ENCODE results near the gene MEGF8. TPM values are rescaled to one million over a fixed set of nuclear protein-coding genes. Genes with fewer than 3 reads are reported as not detected.

MEGF8 gene
- polyA plus RNA-seq, 1 donor from 2014 or later = 21.5 TPM

- H3F3A ChIP-seq (ENCODE audit: insufficient read depth, low read length, poor library complexity, severe bottlenecking) = no peaks in the 10 kb centered on the region
- H3K36me3 ChIP-seq (ENCODE audit: insufficient read depth, low read length) = no peaks in the 10 kb centered on the region
- H3K9me2 ChIP-seq (ENCODE audit: insufficient read depth, low read length) = no peaks in the 10 kb centered on the region
- H3K27ac ChIP-seq (ENCODE audit: low read length) = peak overlapping the region; percentile 97
- H3K4me2 ChIP-seq (ENCODE audit: low read length) = no peak overlapping the region
- H3K9ac ChIP-seq (ENCODE audit: low read length) = no peak overlapping the region
- H3K27me3 ChIP-seq (ENCODE audit: insufficient read depth, low read depth, low read length) = no peaks in the 10 kb centered on the region
- TF ChIP-seq CTCF (IDR thresholded peaks at IDR 0.05; ENCODE audit: poor library complexity, severe bottlenecking) = no peak
- no peak for TF ChIP-seq MXI1 (conservative IDR thresholded peaks at IDR 0.05; ENCODE audit: poor library complexity, severe bottlenecking)
- TF ChIP-seq, protein P1, sequence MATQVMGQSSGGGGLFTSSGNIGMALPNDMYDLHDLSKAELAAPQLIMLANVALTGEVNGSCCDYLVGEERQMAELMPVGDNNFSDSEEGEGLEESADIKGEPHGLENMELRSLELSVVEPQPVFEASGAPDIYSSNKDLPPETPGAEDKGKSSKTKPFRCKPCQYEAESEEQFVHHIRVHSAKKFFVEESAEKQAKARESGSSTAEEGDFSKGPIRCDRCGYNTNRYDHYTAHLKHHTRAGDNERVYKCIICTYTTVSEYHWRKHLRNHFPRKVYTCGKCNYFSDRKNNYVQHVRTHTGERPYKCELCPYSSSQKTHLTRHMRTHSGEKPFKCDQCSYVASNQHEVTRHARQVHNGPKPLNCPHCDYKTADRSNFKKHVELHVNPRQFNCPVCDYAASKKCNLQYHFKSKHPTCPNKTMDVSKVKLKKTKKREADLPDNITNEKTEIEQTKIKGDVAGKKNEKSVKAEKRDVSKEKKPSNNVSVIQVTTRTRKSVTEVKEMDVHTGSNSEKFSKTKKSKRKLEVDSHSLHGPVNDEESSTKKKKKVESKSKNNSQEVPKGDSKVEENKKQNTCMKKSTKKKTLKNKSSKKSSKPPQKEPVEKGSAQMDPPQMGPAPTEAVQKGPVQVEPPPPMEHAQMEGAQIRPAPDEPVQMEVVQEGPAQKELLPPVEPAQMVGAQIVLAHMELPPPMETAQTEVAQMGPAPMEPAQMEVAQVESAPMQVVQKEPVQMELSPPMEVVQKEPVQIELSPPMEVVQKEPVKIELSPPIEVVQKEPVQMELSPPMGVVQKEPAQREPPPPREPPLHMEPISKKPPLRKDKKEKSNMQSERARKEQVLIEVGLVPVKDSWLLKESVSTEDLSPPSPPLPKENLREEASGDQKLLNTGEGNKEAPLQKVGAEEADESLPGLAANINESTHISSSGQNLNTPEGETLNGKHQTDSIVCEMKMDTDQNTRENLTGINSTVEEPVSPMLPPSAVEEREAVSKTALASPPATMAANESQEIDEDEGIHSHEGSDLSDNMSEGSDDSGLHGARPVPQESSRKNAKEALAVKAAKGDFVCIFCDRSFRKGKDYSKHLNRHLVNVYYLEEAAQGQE (IDR thresholded peaks at IDR 0.05; ENCODE audit: borderline replicate concordance) = no peak
- TF ChIP-seq TAF1 (IDR thresholded peaks at IDR 0.05; ENCODE audit: low read depth) = no peak
- TF ChIP-seq EZH2 (IDR thresholded peaks at IDR 0.05; ENCODE audit: borderline replicate concordance, insufficient read depth, low read length, poor library complexity, severe bottlenecking) = no peak
- TF ChIP-seq EP300 (conservative IDR thresholded peaks at IDR 0.05; ENCODE audit: poor library complexity, severe bottlenecking) = no peak
- no peak for TF ChIP-seq POLR2AphosphoS5 (IDR thresholded peaks at IDR 0.05)
- no peak for TF ChIP-seq SMC3 (conservative IDR thresholded peaks at IDR 0.05; ENCODE audit: poor library complexity)
- no peak for TF ChIP-seq RAD21 (conservative IDR thresholded peaks at IDR 0.05)
- H3K4me3 ChIP-seq (ENCODE audit: low read length) = no peak overlapping the region
- no peaks in the 10 kb centered on the region for H3K79me2 ChIP-seq (replicated peaks; ENCODE audit: insufficient read depth, low read length)
- no peaks in the 10 kb centered on the region for H4K20me1 ChIP-seq (ENCODE audit: insufficient read depth)
- no peaks in the 10 kb centered on the region for H3K9me3 ChIP-seq (ENCODE audit: low read length)
- no peak overlapping the region for H2AFZ ChIP-seq (ENCODE audit: low read depth, low read length)
Observed at GRCh38 chr19:42350417-42350816, 25.0 kb downstream of the MEGF8 start.

DNA sequence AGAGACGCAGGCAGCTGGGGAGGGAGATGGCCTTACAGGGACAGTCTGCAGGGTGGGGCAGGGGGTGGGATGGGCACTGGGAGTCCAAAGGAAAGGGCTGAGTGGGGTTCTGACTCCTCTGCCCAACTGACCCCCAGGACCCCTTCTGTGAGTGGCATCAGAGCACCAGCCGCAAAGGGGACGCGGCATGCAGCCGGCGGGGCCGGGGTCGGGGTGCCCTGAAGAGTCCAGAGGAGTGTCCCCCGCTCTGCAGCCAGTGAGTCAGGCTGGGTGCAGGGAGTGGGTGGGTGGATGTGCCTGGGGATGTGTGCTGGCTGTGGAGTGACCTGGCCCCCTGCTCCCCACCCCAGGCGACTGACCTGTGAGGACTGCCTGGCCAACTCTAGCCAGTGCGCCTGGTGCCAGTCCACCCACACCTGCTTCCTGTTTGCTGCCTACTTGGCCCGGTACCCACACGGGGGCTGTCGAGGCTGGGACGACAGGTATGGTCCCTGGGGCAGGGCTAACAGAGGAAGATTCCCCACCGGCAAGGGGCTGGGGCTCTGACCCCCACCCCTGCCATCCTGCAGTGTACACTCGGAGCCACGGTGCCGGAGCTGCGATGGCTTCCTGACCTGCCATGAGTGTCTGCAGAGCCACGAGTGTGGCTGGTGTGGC lies 25.8 kb downstream of the MEGF8 start:
- H3K9ac ChIP-seq (ENCODE audit: low read length) = peak overlapping the region; percentile 76
- H3K4me3 ChIP-seq (ENCODE audit: low read length) = peak overlapping the region; percentile 59
- H3K36me3 ChIP-seq (ENCODE audit: insufficient read depth, low read length) = no peaks in the 10 kb centered on the region
- H3K9me3 ChIP-seq (ENCODE audit: low read length) = no peaks in the 10 kb centered on the region
- H3F3A ChIP-seq (ENCODE audit: insufficient read depth, low read length, poor library complexity, severe bottlenecking) = no peaks in the 10 kb centered on the region
- no peak for TF ChIP-seq POLR2AphosphoS5 (IDR thresholded peaks at IDR 0.05)
- TF ChIP-seq SMC3 (conservative IDR thresholded peaks at IDR 0.05; ENCODE audit: poor library complexity) = no peak
- TF ChIP-seq TAF1 (IDR thresholded peaks at IDR 0.05; ENCODE audit: low read depth) = no peak
- TF ChIP-seq EZH2 (IDR thresholded peaks at IDR 0.05; ENCODE audit: borderline replicate concordance, insufficient read depth, low read length, poor library complexity, severe bottlenecking) = no peak
- TF ChIP-seq EP300 (conservative IDR thresholded peaks at IDR 0.05; ENCODE audit: poor library complexity, severe bottlenecking) = no peak
- TF ChIP-seq, protein P1 (IDR thresholded peaks at IDR 0.05; ENCODE audit: borderline replicate concordance) = no peak
- no peak for TF ChIP-seq CTCF (IDR thresholded peaks at IDR 0.05; ENCODE audit: poor library complexity, severe bottlenecking)
- no peak for TF ChIP-seq RAD21 (conservative IDR thresholded peaks at IDR 0.05)
- TF ChIP-seq MXI1 (conservative IDR thresholded peaks at IDR 0.05; ENCODE audit: poor library complexity, severe bottlenecking) = no peak
- H2AFZ ChIP-seq (ENCODE audit: low read depth, low read length) = no peak overlapping the region
- H3K79me2 ChIP-seq (replicated peaks; ENCODE audit: insufficient read depth, low read length) = no peaks in the 10 kb centered on the region
- no peaks in the 10 kb centered on the region for H3K27me3 ChIP-seq (ENCODE audit: insufficient read depth, low read depth, low read length)
- no peaks in the 10 kb centered on the region for H3K9me2 ChIP-seq (ENCODE audit: insufficient read depth, low read length)
- H4K20me1 ChIP-seq (ENCODE audit: insufficient read depth) = no peaks in the 10 kb centered on the region
- H3K4me2 ChIP-seq (ENCODE audit: low read length) = no peak overlapping the region
- peak overlapping the region; percentile 97 for H3K27ac ChIP-seq (ENCODE audit: low read length)

All from neural cell (in vitro differentiated cells).